Caco-2 (cell line): Measurements from ENCODE around the gene ABCC3. TPM values are rescaled to one million over a fixed set of nuclear protein-coding genes. Genes with fewer than 3 reads are reported as not detected.

ENCODE experiments used
- BruUV-seq: library from RNA; stranded (reverse); fragments of 400-500 nt; replicated peaks from 2 replicates; lab custom pipeline; 2021; lab: Mats Ljungman, UMichigan
- CTCF ChIA-PET: fragments of 300-600 bp; sonication (Branson Sonifier 250); formaldehyde crosslinking; loops from one replicate; lab custom pipeline; 2022; ENCODE audit warnings: antibody characterized with exemption; lab: Charles Lee
- POLR2A ChIA-PET: fragments of 300-600 bp; sonication (Branson Sonifier 250); formaldehyde crosslinking; loops from one replicate; lab custom pipeline; 2022; ENCODE audit warnings: antibody characterized with exemption; lab: Charles Lee
- DNase-seq, 2 experiments: peaks; one replicate each; pipeline versions ENCODE4 v3.0.0 to v3.0.0-alpha.2; 2020 to 2022
- H3K27me3 ChIP-seq: replicated peaks from 2 replicates; pipeline ENCODE4 v1.6.0; 2011; ENCODE audit warnings: low read length; ENCODE audit not compliant: control insufficient read depth, insufficient read depth
- H3K36me3 ChIP-seq: 2 replicates; pipeline ENCODE4 v1.5.1; 2011; ENCODE audit warnings: low read length; ENCODE audit not compliant: control insufficient read depth, insufficient read depth
- H3K4me1 ChIP-seq: fragments of 250-450 bp; sonication (Bioruptor Pico); 2 replicates; pipeline ENCODE4 v1.5.1; 2020; ENCODE audit warnings: mild to moderate bottlenecking
- H3K4me3 ChIP-seq: 2 replicates; pipeline ENCODE4 v1.5.1; 2011; ENCODE audit warnings: low read depth, mild to moderate bottlenecking, control low read depth, low read length
- H3K9me3 ChIP-seq: fragments of 250-450 bp; sonication (Bioruptor Pico); 2 replicates; pipeline ENCODE4 v1.5.1; 2020; ENCODE audit warnings: mild to moderate bottlenecking, moderate library complexity
- H3K27ac Mint-ChIP-seq: one replicate; pipeline ENCODE4 v1.8.0; 2022; ENCODE audit warnings: mixed read lengths; ENCODE audit not compliant: unreplicated experiment
- H3K27me3 Mint-ChIP-seq: one replicate; pipeline ENCODE4 v1.8.0; 2022; ENCODE audit warnings: mixed read lengths; ENCODE audit not compliant: insufficient read depth, unreplicated experiment
- H3K36me3 Mint-ChIP-seq: one replicate; pipeline ENCODE4 v1.8.0; 2022; ENCODE audit warnings: mild to moderate bottlenecking, mixed read lengths; ENCODE audit not compliant: insufficient read depth, unreplicated experiment
- H3K4me1 Mint-ChIP-seq: one replicate; pipeline ENCODE4 v1.8.0; 2022; ENCODE audit warnings: low read depth, mixed read lengths; ENCODE audit not compliant: unreplicated experiment
- H3K4me3 Mint-ChIP-seq: one replicate; pipeline ENCODE4 v1.8.0; 2022; ENCODE audit warnings: mild to moderate bottlenecking, moderate library complexity, mixed read lengths; ENCODE audit not compliant: unreplicated experiment
- H3K9me3 Mint-ChIP-seq: one replicate; pipeline ENCODE4 v1.8.0; 2022; ENCODE audit warnings: mixed read lengths; ENCODE audit not compliant: unreplicated experiment
- intact Hi-C: fragments of 100-400 bp; cut with micrococcal nuclease; formaldehyde crosslinking; loops from one replicate; pipeline ENCODE4 v1.10.0; 2022; ENCODE audit not compliant: unreplicated experiment
- total RNA-seq: library from RNA; stranded (reverse); gene quantifications from 2 replicates; pipeline ENCODE4 v1.2.3, GENCODE V29; 2022
- TF ChIP-seq, protein P1 (sequence below), 2 experiments: fragments of 200-600 bp in 1 of 2; IDR thresholded peaks; 1 replicate in 1 of 2; 2 replicates in 1 of 2; pipeline versions ENCODE4 v1.5.1 to v1.8.0; 2011 to 2022; ENCODE audit warnings: antibody characterized with exemption in 1 of 2, control low read depth in 1 of 2, inconsistent platforms in 1 of 2, low read depth in 1 of 2, low read length in 1 of 2, mild to moderate bottlenecking in 1 of 2, moderate library complexity in 1 of 2; ENCODE audit not compliant: insufficient read depth in 1 of 2, severe bottlenecking in 1 of 2, unreplicated experiment in 1 of 2

Gene ABCC3
- total RNA-seq, 1 experiment from 2014 or later: 45.6 TPM

DNA sequence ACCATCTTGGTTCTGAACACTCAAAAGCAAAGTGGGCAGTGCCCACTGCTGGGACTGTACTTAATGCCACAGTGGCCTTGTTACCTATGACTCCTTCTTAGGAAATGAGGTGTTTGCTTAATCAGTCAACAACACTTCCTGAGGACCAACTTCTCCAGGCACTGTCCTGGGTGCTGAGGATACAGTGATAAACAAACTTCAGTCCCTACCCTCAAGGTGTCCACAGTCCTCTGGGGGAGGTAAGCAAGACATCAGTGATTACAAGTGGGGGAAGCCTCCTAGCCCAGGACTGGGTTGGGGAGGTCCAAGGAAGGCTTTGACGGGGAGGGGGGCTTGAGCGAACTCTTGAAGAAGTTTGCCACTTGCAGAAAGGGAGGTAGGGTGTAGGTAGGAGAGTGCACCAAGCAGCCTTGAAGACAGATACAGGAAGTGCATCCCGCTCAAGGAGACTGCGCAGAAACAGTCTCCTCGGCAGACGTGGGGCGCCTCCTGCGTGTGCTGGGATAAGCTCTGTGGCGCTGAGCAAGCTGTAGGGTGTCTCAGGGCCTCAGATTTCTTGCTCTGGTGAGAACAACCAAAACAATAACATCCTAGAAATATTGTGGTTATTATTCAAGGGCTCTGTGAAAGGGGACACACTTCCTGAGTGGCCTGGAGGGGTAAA, 2.6 kb upstream of the ABCC3 start:
- Histone ChIP-seq H3K4me3 (no peak overlapping the region), H3K27me3 (no peaks in the 10 kb centered on the region), H3K9me3 (no peaks in the 10 kb centered on the region), H3K36me3 (no peaks in the 10 kb centered on the region), H3K4me1 (peaks cover 53% of the 10 kb centered on the region)
- Mint-ChIP-seq H3K4me1 (peaks cover 47% of the 10 kb centered on the region), H3K27ac (no peak overlapping the region), H3K36me3 (peaks cover 5% of the 10 kb centered on the region), H3K4me3 (no peak overlapping the region), H3K9me3 (no peaks in the 10 kb centered on the region), H3K27me3 (no peaks in the 10 kb centered on the region)
- no TSS peak for BruUV-seq
- ChIA-PET POLR2A (no interaction called here), CTCF (interaction anchor here (0.7 to 10.6 kb wide), 7 partner anchors 47 to 83 kb away, joined by 4 to 272 read pairs (median 5); partner anchors contain the start of gene SPATA20)
- intact Hi-C loops: no loop called here
- TF ChIP-seq, protein P1, sequence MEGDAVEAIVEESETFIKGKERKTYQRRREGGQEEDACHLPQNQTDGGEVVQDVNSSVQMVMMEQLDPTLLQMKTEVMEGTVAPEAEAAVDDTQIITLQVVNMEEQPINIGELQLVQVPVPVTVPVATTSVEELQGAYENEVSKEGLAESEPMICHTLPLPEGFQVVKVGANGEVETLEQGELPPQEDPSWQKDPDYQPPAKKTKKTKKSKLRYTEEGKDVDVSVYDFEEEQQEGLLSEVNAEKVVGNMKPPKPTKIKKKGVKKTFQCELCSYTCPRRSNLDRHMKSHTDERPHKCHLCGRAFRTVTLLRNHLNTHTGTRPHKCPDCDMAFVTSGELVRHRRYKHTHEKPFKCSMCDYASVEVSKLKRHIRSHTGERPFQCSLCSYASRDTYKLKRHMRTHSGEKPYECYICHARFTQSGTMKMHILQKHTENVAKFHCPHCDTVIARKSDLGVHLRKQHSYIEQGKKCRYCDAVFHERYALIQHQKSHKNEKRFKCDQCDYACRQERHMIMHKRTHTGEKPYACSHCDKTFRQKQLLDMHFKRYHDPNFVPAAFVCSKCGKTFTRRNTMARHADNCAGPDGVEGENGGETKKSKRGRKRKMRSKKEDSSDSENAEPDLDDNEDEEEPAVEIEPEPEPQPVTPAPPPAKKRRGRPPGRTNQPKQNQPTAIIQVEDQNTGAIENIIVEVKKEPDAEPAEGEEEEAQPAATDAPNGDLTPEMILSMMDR (IDR thresholded peaks at IDR 0.05; ENCODE audit: insufficient read depth in 1 of 2, low read depth in 1 of 2, low read length in 1 of 2, severe bottlenecking in 1 of 2, unreplicated experiment in 1 of 2): no peak
- DNase-seq: no peak

- intact Hi-C loops: no loop called here
- Mint-ChIP-seq H3K27me3 (no peaks in the 10 kb centered on the region), H3K4me3 (peak overlapping the region; percentile 58), H3K36me3 (peaks cover 5% of the 10 kb centered on the region), H3K27ac (peak overlapping the region; percentile 1), H3K4me1 (peaks cover 45% of the 10 kb centered on the region), H3K9me3 (no peaks in the 10 kb centered on the region)
- ChIA-PET CTCF (interaction anchor here (0.7 to 4.4 kb wide), 6 partner anchors 9 to 83 kb away, joined by 4 to 50 read pairs (median 5); no protein-coding TSS in a partner anchor), POLR2A (interaction anchor here (0.6 kb wide), 1 partner anchor 87 kb away, joined by 3 read pairs; the partner anchor contains the start of gene LUC7L3)
- DNase-seq: no peak
- H3K36me3 ChIP-seq: no peaks in the 10 kb centered on the region
- no peaks in the 10 kb centered on the region for H3K27me3 ChIP-seq
- H3K4me3 ChIP-seq: no peak overlapping the region
- peaks cover 54% of the 10 kb centered on the region for H3K4me1 ChIP-seq
- no peaks in the 10 kb centered on the region for H3K9me3 ChIP-seq
- TF ChIP-seq, protein P1 (IDR thresholded peaks at IDR 0.05; ENCODE audit: insufficient read depth in 1 of 2, low read depth in 1 of 2, low read length in 1 of 2, severe bottlenecking in 1 of 2, unreplicated experiment in 1 of 2): no peak
- BruUV-seq: no TSS peak
Observed at GRCh38 chr17:50632637-50633036, 2.0 kb upstream of the ABCC3 start.

GRCh38 chr17:50633683-50634082, 998 bp upstream of the ABCC3 start:
- ChIA-PET POLR2A (no interaction called here), CTCF (interaction anchor here (1.5 to 4.4 kb wide), 3 partner anchors 60 to 84 kb away, joined by 4 to 50 read pairs (median 5); no protein-coding TSS in a partner anchor)
- H3K36me3 Mint-ChIP-seq: no peaks in the 10 kb centered on the region
- H3K27ac Mint-ChIP-seq: peak overlapping the region; percentile 34
- Histone ChIP-seq H3K9me3 (no peaks in the 10 kb centered on the region), H3K4me3 (no peak overlapping the region), H3K27me3 (no peaks in the 10 kb centered on the region), H3K4me1 (peaks cover 54% of the 10 kb centered on the region), H3K36me3 (no peaks in the 10 kb centered on the region)
- H3K4me1 Mint-ChIP-seq: peaks cover 47% of the 10 kb centered on the region
- TF ChIP-seq, protein P1 (IDR thresholded peaks at IDR 0.05; ENCODE audit: insufficient read depth in 1 of 2, low read depth in 1 of 2, low read length in 1 of 2, severe bottlenecking in 1 of 2, unreplicated experiment in 1 of 2): no peak
- no peaks in the 10 kb centered on the region for H3K9me3 Mint-ChIP-seq
- intact Hi-C loops: loop anchor here (1.0 to 2.0 kb wide), 2 partner anchors 37 to 48 kb away; no protein-coding TSS in a partner anchor
- no peaks in the 10 kb centered on the region for H3K27me3 Mint-ChIP-seq
- BruUV-seq: no TSS peak
- DNase-seq: no peak
- peak overlapping the region; percentile 58 for H3K4me3 Mint-ChIP-seq
